Activated CD4-positive, alpha-beta T cell treated with anti-CD3 and anti-CD28 coated beads for 4 hours (primary cell): Measurements from ENCODE around the gene LRRC15.

Source experiments
- DNase-seq, 2 donors: peaks; one replicate each; pipeline ENCODE4 v3.0.0-alpha.2; 2020

Gene LRRC15

DNA sequence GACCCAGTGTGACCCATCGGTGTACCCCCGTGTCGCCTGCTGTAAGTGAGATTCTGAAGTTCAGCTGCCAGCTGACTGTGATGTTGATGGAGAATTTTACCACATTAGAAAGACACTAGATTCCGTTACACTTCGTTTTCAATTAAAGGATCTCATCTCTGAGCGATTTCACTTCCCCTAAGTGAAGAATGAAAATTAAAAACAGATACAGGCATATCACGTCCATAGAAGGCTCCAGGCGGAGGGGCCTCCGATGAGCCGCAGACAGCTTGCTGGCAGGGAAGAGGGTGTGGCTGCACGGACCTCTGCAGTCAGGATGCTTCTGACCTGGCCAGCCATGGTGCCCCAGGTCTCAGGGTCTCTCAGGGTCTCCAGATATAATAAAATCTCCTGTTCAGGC lies 11.9 kb downstream of the LRRC15 start:
- DNase-seq = no peak

DNA sequence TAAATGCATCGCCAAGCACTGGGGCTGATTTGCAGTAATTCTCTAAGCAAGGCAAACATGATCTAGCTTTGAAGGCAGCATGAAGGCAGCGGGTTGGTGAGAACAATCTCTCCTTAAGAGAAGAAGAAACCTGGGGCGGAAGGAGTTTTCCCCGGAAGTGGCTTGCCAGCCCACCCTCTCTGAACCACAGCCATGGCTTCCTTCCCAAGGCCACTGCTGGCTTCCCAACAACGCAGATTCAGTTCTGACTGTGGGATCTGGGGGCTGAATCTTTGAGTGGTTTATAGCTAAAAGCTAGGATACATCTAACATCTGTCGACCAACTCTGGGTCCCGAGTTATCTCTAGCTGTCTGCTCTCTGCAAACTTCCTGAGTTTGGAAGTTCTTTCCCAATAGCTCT lies 14.2 kb downstream of the LRRC15 start:
- no peak for DNase-seq

DNA sequence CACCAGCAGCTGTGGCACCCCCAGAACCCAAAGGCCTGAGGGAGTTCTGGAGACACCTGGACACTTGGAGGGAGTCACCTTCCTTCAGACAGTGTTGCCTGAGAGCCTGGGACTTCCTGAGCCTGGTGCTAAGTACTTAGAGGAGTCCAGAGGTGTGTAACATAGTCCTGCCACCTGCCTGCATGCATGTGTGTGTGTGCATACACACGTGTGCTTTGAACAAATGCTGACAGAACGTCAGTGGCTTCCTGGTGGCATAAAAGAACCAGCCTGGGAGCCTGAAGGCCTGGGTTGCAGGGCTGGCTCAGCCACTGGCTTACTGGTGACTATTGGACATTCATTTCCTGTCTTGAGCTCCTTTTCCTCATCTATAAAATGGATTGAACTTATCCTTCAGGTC lies 15.2 kb downstream of the LRRC15 start:
- no peak for DNase-seq

DNA sequence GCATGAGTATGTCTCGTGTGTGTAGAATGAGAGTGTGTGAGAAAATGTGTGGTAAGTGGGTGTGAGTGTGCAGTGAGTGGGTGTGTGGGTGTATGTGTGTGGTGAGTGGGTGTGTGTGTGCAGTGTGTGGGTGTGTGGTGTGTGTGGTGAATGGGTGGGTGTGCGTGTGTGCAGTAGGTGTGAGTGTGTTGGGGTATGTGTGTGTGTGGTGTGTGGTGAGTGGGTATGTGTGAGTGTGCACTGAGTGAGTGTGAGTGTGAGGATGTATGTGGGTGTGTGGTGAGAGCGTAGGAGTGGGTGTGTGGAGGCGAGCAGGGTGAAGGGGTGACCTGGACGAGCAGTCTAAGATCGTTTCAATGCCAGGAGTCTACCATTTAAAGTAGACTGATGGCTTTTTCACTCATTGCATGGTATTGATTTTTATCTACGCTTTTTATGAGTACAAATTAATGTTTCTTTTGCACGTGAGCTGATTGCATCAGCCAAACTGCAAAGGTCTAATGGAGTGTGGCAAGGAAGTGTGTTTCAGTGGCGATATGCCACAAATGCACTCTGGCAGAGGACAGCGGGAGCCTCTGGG lies 16.8 kb downstream of the LRRC15 start:
- no peak for DNase-seq

DNA sequence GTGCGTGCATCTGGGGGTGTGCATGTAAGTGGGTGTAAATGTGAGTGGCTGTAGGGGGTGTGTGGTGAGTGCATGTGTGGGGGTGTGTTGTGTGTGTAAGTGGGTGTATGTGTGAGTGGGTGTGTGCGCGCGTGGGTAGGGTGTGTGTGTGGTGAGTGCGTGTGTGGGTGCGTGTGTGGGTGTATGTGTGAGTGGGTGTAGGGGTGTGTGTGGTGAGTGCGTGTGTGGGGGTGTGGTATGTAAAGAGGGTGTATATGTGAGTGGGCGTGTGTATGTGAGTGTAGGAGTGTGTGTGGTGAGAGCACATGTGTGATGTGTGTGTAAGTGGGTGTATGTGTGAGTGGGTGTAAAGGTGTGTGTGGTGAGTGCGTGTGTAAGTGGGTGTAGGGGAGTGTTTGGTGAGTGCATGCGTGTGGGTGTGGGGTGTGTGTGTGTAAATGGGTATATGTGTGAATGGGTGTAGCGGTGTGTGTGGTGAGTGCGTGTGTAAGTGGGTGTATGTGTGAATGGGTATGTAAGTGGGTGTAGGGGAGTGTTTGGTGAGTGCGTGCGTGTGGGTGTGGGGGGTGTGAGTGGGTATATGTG lies 17.5 kb downstream of the LRRC15 start:
- DNase-seq = no peak

DNA sequence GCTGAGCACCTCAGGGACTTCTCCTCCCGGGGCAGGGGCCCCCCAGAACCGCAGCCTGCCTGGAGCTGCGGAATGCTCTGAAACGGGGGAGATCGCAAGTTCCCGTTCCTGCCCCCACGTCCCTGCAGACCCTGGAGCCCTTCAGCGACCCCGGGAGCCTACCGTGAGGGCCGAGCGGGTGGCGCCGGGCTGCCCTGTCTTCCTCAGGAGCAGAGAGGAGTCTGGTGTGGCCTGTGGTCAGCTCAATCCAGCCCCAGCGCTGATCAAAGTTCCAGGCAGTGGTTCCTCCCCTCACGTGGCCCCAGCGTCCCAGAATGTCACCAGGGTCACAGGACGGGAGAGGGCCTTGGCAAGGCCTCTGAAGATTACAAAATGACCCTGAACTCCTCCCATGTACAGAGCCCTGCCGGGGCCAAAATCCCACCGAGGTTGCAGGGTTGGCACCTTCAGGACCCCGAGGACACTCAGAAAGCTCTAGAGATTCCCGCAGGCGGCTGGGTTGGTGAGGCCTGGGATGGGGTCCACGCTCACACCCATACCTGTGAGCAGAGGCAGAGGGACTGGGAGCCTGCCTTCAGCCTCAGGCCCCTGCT lies 18.4 kb downstream of the LRRC15 start, which contains the start of gene CPN2:
CPN2 (minus strand) TSS at position 249 of the 593 bp plus-strand sequence. CDS start 8,626 bp downstream, outside the sequence.
- no peak for DNase-seq

DNA sequence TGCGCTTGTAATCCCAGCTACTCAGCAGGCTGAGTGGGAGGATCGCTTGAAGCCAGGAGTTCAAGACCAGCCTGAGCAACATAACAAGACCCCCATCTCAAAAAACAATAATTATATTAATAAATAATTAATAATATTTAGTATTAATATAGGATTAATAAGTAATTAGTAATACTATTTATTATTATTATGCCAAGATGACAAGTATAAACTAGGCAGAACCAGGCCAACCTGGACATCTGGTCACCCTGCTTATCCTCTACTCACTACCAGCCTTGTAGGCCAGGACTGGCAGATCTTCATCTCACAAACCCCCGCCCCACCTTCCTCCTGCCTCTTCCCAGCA lies 18.8 kb downstream of the LRRC15 start:
- DNase-seq = no peak

DNA sequence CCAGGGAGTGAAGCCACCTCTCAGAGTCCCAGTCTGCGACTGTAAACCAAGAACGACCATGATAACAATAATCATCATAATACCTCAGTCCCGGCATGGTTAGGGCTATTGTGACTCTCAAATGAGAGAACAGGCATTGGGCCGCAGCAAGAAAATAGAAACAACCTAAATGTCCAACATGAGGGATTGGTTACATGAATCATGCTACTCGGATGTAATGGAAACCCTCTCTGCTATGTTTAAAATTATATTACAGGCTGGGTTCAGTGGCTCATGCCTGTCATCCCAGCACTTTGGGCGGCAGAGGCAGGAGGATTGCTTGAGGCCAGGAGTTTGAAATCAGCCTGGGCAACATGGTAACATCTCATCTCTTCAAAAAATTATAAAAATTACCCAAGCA lies 21.2 kb downstream of the LRRC15 start:
- no peak for DNase-seq

DNA sequence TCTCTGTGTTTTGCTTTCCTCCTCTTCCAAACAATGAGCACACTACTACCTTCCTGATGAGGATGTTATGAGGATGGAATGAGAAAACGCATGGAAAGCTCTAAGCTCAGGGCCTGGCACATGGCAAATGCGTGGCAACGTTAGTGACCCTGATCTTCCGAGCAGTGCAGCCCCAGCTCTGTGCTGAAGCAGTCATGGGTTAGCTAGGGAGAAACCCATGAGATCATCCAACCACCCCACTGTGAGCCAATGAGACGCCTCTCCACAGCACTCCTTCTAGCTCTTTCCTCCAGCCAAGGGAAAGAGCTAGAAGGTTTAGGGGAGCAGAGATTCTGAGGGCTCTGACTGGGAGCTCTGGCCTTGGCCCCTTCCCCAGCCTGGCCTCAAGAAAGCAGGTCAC lies 22.9 kb downstream of the LRRC15 start:
- no peak for DNase-seq

DNA sequence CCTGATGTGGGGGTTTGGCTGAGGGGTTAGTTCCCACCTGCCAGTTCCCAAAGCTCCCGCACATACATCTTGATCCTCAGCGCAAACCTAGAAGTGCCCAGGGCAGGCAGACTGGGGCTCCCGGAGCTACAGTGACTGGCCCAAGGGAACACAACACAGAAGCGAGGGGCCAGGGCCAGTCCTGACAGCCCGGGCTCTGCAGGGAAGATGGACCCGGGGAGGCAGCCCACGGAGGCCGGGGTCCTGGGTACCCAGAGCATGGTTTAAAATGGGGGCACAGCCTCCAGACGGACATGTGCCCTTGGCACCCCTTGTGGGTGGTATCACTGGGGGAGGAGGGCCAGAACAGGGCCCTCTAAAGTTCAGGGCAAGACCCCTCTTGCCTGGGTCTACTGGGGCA lies 23.5 kb downstream of the LRRC15 start:
- DNase-seq = no peak

DNA sequence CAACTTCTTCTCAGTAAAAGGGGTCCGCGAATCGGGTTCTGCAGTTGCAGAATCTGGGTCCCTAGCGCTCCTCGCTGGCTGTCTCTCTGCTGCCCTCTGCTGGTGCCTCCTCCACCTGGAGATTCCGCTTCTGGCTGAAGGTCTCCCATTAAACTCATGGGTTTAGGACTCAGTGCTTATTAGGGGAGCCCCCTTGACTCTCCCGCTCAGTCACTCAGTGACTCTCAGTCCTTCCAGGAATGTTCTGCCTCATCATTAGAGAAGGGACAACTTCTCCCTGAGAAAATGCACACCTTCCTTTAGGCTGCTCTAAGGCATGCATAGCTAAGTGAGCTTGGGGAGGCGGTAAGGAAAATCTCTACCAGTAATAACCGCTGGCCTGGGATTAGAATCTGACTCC lies 25.5 kb downstream of the LRRC15 start:
- peak; percentile 58 to 77 for DNase-seq

DNA sequence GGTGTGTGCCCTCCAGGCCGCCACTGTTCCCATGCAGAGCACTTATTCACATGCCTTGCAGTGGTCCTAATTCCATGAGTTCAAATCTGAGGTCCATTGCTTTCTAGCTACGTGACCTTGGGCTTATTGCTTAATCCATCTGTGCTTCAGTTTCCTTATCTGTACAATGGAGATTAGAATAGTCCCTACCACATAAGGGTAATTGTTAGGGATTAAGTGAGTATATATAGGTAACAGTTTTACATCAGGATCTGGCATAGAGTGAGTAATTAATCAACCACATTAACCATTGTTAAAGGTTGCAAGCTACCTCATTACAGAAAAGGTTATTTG lies 26.0 kb downstream of the LRRC15 start:
- no peak for DNase-seq

DNA sequence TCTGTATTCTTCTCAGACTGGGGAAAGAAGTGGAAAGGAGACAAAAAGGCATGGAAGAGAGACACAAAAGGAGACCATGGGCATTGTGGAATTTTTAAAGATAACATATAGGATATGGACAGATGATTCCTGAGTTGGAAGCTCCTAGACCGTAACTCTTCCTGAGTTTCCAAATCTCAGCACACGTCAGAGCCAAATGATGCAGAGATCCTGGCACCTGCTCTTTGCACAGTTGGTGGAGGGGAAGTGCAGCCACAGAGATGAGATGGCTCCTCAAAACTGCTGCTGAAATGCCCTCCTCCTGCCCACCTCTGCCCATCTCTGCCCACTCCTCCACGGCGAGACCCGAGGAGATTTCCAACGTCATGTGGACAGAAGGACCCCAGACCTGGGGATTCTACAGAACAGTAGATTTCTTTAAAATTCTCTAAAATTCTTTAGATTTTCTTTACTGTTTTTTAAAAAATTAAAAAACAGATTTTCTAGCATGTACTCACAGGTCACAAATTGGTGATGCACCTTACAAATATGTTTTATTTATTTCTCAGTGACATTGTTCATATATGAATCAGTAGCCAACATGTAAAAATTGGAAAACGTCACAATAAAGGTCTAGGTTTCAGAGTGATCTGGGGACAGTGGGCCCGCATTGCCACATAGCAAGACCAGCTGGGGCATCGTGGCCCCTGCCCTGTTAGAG lies 26.5 kb downstream of the LRRC15 start:
- DNase-seq = no peak

DNA sequence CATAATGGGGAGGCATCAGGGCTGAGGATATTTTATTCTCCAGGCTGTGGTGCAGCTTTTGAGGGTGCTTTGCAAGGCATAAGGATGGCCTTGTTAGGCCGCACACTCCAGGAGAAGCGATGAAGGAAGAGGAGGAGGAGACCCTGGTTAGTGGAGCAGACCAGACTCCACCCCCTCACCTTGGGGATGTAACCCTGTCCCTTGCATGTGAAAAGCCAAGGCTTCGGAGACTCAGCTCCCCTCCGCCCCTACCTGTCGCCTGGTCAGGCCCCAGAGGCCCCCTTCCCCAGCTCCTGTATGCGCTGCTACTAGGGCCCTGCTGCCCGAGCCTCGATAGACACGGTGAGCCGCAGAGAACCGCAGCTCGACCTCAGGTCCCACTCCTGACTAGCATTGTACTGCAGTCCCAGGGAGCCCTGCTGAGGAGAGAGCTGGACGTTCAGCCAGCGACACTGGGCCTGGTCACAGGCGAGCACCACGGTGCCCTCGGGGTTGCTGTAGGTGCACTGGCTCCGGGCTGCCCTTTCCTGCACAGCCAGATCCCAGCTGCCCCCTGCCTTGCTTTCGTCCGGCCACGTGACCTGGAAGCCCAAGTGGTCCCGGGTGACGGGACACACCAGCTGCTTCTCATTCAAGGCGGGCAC lies 28.7 kb downstream of the LRRC15 start:
- no peak for DNase-seq

DNA sequence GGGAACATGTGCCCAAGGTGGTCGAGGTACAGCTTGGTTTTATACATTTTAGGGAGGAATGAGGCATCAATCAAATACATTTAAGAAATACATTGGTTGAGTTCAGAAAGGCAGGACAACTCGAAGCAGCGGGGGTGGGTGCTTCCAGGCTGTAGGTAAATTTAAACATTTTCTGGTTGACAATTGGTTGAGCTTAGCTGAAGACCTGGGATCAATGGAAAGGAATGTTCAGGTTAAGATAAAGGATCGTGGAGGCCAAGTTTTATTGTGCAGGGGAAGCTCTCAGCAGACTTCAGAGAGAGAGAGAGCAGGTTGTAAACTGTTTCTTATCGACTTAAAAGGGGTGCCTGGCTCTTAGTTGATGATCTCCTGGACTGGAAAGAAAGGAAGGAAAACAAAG lies 29.7 kb downstream of the LRRC15 start:
- no peak for DNase-seq

DNA sequence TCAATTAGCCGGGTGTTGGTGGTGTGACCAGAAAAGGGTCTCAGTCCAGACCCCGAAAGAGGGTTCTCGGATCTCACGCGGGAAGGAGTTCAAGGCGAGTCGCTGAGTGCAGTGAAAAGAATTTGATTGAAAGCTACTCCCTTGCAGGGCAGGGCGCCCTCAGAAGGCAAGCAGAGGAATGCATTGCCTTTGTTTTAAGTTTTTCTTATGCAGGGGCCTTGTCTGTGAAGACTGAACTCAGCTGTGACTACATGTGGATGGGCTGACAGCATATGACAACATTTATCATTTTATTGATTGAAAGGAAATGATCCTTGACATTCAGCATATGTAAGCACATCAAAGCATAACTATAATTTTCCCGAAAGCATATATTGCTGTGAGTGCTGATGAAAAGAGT lies 30.2 kb downstream of the LRRC15 start:
- no peak for DNase-seq

DNA sequence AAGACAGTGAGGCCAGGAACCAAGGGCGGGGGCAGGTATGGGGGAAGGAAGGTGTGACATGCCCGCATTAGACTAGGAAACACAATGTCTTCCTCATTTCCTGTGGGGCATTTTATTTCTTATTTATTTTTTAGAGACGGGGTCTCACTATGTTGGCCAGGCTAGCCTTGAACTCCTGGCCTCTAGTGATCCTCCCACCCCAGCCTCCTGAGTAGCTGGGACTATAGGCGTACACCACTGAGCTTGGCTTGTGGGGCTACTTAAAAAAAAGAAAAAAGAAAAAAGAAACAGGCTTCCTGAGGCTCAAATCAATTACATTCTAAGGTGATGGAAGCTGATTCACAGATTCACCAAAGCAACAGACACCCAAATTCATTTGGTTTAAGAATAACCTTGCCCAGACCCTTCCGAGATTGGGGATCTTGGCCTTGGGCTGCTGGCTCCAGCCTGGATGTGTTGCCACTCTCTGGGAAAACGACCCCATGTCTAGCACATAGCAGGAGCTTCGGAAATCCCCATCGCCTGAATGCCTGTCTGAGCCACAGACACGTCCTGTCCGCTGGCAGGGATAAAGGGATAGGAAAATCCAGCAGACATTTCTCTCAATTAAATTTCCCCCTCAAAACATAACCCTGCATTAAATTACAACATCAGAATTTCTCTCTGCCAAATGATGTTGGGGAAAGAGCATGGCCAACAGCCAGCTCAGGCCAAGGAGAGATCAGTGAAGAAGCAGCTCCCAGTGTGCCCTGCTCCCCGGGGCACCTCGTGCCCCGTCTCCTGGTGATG lies 31.4 kb downstream of the LRRC15 start:
- no peak for DNase-seq

DNA sequence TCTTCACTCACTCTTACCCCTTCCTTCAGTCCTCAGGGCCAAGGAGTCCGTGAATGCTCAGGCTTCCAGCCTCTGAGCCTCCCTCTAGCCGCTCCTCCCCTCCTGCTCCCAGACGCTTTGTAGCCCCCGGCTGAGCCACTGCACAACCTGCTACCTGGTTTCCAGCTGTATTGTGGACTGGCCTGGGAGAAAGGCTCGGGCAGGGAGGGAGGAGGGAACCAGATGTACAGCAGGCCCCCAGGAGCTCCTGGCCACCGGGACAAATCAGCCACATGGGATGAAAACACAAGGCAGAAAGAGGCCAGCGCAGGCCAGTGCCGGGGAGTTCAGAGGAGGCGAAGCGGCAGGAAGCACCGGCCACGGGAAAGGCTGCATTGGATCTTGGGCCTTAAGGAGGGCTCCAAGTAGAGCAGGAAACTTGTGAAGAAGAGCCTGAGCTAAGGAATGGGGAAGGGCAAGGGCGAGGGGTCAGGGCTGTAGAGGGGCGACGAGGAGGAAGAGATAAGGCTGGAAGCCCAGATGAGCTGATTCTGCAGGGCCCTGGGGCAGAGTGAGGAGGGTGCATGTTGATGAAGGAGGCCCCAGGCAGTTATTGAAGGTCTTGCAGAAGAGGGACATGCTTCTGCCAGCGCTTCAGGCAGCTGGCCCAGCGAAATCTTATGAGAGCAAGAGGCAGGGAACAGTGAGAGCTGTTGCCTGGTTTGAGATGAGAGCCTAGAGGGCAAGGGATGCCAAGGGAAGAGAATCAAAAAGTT lies 32.8 kb downstream of the LRRC15 start:
- DNase-seq = no peak

DNA sequence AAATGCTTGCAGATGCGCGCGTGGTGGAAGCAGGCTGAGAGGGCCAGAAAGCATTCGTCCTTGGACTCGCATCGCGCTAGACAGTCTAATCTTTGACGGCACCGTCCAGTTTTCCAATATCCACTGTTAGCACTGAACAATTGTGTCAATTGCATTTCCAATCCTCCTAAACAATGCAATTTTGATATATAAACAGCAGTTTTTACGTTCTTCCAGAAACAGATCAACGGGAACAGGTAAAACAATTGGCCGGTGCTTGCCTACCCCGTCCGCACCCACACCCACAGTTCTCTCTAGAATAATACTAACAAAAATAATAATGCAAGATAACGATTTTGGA lies 35.6 kb downstream of the LRRC15 start:
- no peak for DNase-seq

DNA sequence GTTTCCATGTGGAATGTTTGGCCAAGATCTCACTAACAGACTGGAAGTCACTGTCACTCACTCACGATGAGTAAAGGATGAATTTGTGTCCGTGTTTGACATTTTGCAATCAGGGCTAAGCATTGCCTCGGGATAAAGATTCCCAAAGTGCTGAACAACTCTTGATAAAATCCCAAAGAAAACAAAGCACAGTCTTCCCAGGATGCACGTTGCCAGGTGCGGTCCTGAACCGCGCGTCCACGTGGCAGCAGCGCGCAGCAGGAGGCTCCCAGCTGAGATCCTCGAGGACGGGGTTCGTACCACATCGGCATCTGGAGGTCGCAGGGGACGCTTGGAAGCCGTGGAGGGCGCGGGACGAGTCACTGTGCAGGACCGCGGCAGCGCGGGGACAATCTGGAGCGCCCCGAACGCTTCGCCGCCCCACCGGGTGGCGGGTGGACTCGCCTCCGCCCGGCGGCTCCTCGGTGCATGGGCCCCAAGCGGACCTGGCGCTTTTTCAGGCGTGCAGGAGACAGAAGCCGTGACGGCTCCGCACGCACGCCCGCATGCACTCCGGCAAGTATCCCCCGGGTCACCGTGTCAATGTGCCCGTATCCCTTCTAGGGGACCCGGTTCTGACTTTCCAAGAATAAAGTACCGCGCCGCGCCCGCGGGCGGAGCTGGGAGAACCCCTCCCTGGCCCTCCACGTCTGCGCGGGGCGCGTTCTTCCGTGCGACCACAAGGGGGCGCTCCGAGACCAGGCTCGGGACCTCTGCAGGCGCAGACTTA lies 36.1 kb downstream of the LRRC15 start:
- peak; percentile 81 to 91 for DNase-seq

DNA sequence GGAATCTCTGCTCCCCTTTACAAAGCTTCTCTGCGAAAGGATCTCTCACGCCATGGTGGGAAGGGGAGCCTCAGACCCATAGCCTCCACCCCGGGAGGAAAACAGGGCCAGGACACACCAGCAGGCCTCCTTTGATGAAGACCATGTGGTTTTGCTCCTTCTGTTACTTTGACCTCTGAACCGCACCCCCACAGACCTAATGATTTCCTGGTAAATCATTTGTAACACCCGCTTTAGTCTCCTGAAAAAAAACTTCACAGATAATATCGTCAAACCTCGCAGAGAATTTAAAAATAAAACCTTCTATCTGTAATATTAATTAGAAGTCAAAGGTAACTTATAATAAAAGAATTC lies 36.7 kb downstream of the LRRC15 start:
- DNase-seq = no peak

DNA sequence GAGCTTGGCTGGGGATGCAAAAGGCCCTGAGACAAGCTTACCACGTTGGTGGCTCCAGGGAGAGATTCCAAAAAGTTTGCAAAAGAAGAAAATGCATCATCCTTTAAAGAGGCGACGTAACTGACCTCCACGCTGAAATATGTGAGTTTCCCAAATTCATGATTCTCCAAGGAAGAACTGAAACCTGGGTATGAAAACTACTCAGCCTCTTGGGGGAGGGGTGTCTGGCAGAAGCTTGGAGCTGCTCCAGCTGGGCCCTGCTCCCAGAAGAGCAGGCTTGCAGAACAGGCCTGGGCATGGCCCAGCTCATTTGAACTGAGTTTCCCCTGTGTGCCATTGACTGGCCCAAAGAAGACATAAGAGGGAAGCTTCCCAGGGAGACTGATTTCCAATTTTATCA lies 39.0 kb downstream of the LRRC15 start:
- no peak for DNase-seq
